PC-3 (cell line): ENCODE measurements around the gene PLA2G4D. TPM values are rescaled to one million over a fixed set of nuclear protein-coding genes. Genes with fewer than 3 reads are reported as not detected.

Experiments
- ATAC-seq: fragments of 200-7000 bp; cut with Tn5 transposase; 2 replicates; pipeline ENCODE4 v1.9.1; 2020; ENCODE audit warnings: mild to moderate bottlenecking, moderate library complexity
- BruUV-seq: library from RNA; stranded (reverse); fragments of 400-500 nt; replicated peaks from 2 replicates; lab custom pipeline; 2021; lab: Mats Ljungman, UMichigan
- CTCF ChIA-PET: fragments of 300-600 bp; sonication (Branson Sonifier 250); formaldehyde crosslinking; loops from one replicate; lab custom pipeline; 2022; ENCODE audit warnings: antibody characterized with exemption; lab: Charles Lee
- POLR2A ChIA-PET: fragments of 300-600 bp; sonication (Branson Sonifier 250); formaldehyde crosslinking; loops from one replicate; lab custom pipeline; 2022; ENCODE audit warnings: antibody characterized with exemption; ENCODE audit not compliant: unreplicated experiment; lab: Charles Lee
- DNase-seq: peaks from one replicate; pipeline ENCODE4 v3.0.0-alpha.2; 2015
- H2AFZ ChIP-seq: fragments of 300-600 bp; sonication (generic); 2 replicates; pipeline ENCODE4 v1.6.0; 2016; ENCODE audit warnings: antibody characterized with exemption, low read length
- H3F3A ChIP-seq: fragments of 300-600 bp; sonication (generic); one replicate; pipeline ENCODE4 v1.6.0; 2017; ENCODE audit warnings: antibody characterized with exemption, low read length, control low read depth, mild to moderate bottlenecking; ENCODE audit not compliant: unreplicated experiment
- H3K27ac ChIP-seq: fragments of 300-600 bp; sonication (generic); 2 replicates; pipeline ENCODE4 v1.5.1; 2016; ENCODE audit warnings: mild to moderate bottlenecking, low read length
- H3K27me3 ChIP-seq: fragments of 300-600 bp; sonication (generic); 2 replicates; pipeline ENCODE4 v1.6.1; 2016; ENCODE audit warnings: low read length, mixed read lengths
- H3K36me3 ChIP-seq: fragments of 300-600 bp; sonication (generic); 2 replicates; pipeline ENCODE4 v1.6.1; 2016; ENCODE audit warnings: low read depth, mixed run types, low read length, mixed read lengths
- H3K4me1 ChIP-seq: fragments of 300-600 bp; sonication (generic); 2 replicates; pipeline ENCODE4 v1.5.1; 2016; ENCODE audit warnings: low read length; ENCODE audit not compliant: insufficient read depth
- H3K4me2 ChIP-seq: fragments of 300-600 bp; sonication (generic); 2 replicates; pipeline ENCODE4 v1.6.0; 2016; ENCODE audit warnings: low read length
- H3K4me3 ChIP-seq: fragments of 300-600 bp; sonication (generic); 2 replicates; pipeline ENCODE4 v1.5.1; 2016; ENCODE audit warnings: mild to moderate bottlenecking, low read length, mixed read lengths
- H3K79me2 ChIP-seq: fragments of 300-600 bp; sonication (generic); 2 replicates; pipeline ENCODE4 v1.6.1; 2017; ENCODE audit warnings: low read length, mixed read lengths
- H3K9ac ChIP-seq: fragments of 300-600 bp; sonication (generic); 2 replicates; pipeline ENCODE4 v1.6.0; 2016; ENCODE audit warnings: mild to moderate bottlenecking, low read length
- H3K9me2 ChIP-seq: fragments of 300-600 bp; sonication (generic); replicated peaks from 2 replicates; pipeline ENCODE4 v1.6.1; 2016; ENCODE audit warnings: mixed run types, low read length, mixed read lengths
- H3K9me3 ChIP-seq: fragments of 300-600 bp; sonication (generic); 2 replicates; pipeline ENCODE4 v1.6.1; 2016; ENCODE audit warnings: low read length, mixed read lengths
- H4K20me1 ChIP-seq: fragments of 300-600 bp; sonication (generic); 2 replicates; pipeline ENCODE4 v1.6.1; 2016; ENCODE audit warnings: low read length, mixed read lengths
- CTCF ChIP-seq: fragments of 300-600 bp; sonication (generic); conservative IDR thresholded peaks from 2 replicates; pipeline ENCODE4 v1.5.1; 2017; ENCODE audit warnings: antibody characterized with exemption, low read depth, mild to moderate bottlenecking, low read length
- EZH2 ChIP-seq: fragments of 300-600 bp; sonication (generic); IDR thresholded peaks from one replicate; pipeline ENCODE4 v1.6.1; 2017; ENCODE audit warnings: antibody characterized with exemption, mild to moderate bottlenecking, low read length; ENCODE audit not compliant: unreplicated experiment
- EZH2phosphoT487 ChIP-seq: fragments of 300-600 bp; sonication (generic); IDR thresholded peaks from 2 replicates; pipeline ENCODE4 v1.6.1; 2018; ENCODE audit warnings: mild to moderate bottlenecking, antibody characterized with exemption, low read length, borderline replicate concordance
- intact Hi-C: fragments of 100-400 bp; cut with micrococcal nuclease; formaldehyde crosslinking; loops from 2 replicates; pipeline ENCODE4 v1.9.0; 2023
- total RNA-seq: library from RNA; depleted of rRNA; stranded (reverse); fragments of >200 nt; gene quantifications from 2 replicates; pipeline ENCODE4 v1.2.3, GENCODE V29; 2014

Gene PLA2G4D
- total RNA-seq, 1 experiment from 2014 or later = 0.55 TPM

GRCh38 chr15:42069496-42070278 is 24.7 kb downstream of the PLA2G4D start:
- no peak for ATAC-seq
- Histone ChIP-seq H3K4me2 (no peak overlapping the region), H3K4me1 (peaks cover 16% of the 10 kb centered on the region; the same call in 1 of the 2 replicates), H3K9me2 (no peaks in the 10 kb centered on the region), H3K4me3 (no peak overlapping the region), H3K27ac (no peak overlapping the region), H3K9ac (no peak overlapping the region), H3F3A (no peaks in the 10 kb centered on the region), H3K36me3 (no peaks in the 10 kb centered on the region), H2AFZ (no peak overlapping the region), H3K27me3 (no peaks in the 10 kb centered on the region), H3K9me3 (no peaks in the 10 kb centered on the region), H3K79me2 (no peaks in the 10 kb centered on the region), H4K20me1 (no peaks in the 10 kb centered on the region)
- DNase-seq = no peak
- ChIA-PET CTCF (no interaction called here), POLR2A (no interaction called here)
- no TSS peak for BruUV-seq
- intact Hi-C loops = loop anchor here (5.0 kb wide), 1 partner anchor 303 kb away; no protein-coding TSS in a partner anchor
- TF ChIP-seq CTCF (no peak), EZH2 (no peak), EZH2phosphoT487 (no peak)

- no peak overlapping the region for H3K4me3 ChIP-seq
- H3K9ac ChIP-seq = no peak overlapping the region
- intact Hi-C loops = loop anchor here (5.0 kb wide), 1 partner anchor 303 kb away; no protein-coding TSS in a partner anchor
- no peaks in the 10 kb centered on the region for H3F3A ChIP-seq
- no peak overlapping the region for H3K4me2 ChIP-seq
- DNase-seq = no peak
- no peak overlapping the region for H2AFZ ChIP-seq
- no TSS peak for BruUV-seq
- H3K27ac ChIP-seq = no peak overlapping the region
- H3K4me1 ChIP-seq = peaks cover 17% of the 10 kb centered on the region; the same call in 1 of the 2 replicates
- no peak for TF ChIP-seq EZH2phosphoT487
- TF ChIP-seq CTCF = 0 out of 2 replicates have a peak, but pooled peaks have one; percentile 10
- TF ChIP-seq EZH2 = no peak
- POLR2A ChIA-PET = no interaction called here
- H4K20me1 ChIP-seq = no peaks in the 10 kb centered on the region
- CTCF ChIA-PET = no interaction called here
- no peaks in the 10 kb centered on the region for H3K9me2 ChIP-seq
- no peaks in the 10 kb centered on the region for H3K9me3 ChIP-seq
- no peak for ATAC-seq
- H3K79me2 ChIP-seq = no peaks in the 10 kb centered on the region
- H3K36me3 ChIP-seq = no peaks in the 10 kb centered on the region
- no peaks in the 10 kb centered on the region for H3K27me3 ChIP-seq
Observed at GRCh38 chr15:42069025-42069424, 25.3 kb downstream of the PLA2G4D start.

- no peak for ATAC-seq
- no TSS peak for BruUV-seq
- H2AFZ ChIP-seq = no peak overlapping the region
- H3K4me3 ChIP-seq = no peak overlapping the region
- H3K4me2 ChIP-seq = no peak overlapping the region
- CTCF ChIA-PET = no interaction called here
- H4K20me1 ChIP-seq = no peaks in the 10 kb centered on the region
- no peak for DNase-seq
- no peaks in the 10 kb centered on the region for H3K9me3 ChIP-seq
- peaks cover 17% of the 10 kb centered on the region; the same call in 1 of the 2 replicates for H3K4me1 ChIP-seq
- no peaks in the 10 kb centered on the region for H3K9me2 ChIP-seq
- no peaks in the 10 kb centered on the region for H3K36me3 ChIP-seq
- no peak overlapping the region for H3K27ac ChIP-seq
- H3K27me3 ChIP-seq = no peaks in the 10 kb centered on the region
- POLR2A ChIA-PET = no interaction called here
- intact Hi-C loops = loop anchor here (5.0 kb wide), 1 partner anchor 304 kb away; no protein-coding TSS in a partner anchor
- no peak overlapping the region for H3K9ac ChIP-seq
- TF ChIP-seq CTCF (no peak), EZH2phosphoT487 (no peak), EZH2 (no peak)
- no peaks in the 10 kb centered on the region for H3F3A ChIP-seq
- no peaks in the 10 kb centered on the region for H3K79me2 ChIP-seq
Observed at GRCh38 chr15:42068601-42069000, 25.8 kb downstream of the PLA2G4D start.
